Neuron (in vitro differentiated cells): ENCODE results near the gene WFIKKN1.
A peak's percentile ranks its signal among the peaks of the same experiment; 100 is the strongest.
"Not testable (repeated sequence)": the region's sequence is repeated elsewhere in the genome, so short reads cannot be mapped to it uniquely, and the experiment has no call there.

Experiments
- H2AFZ ChIP-seq: one replicate; pipeline ENCODE4 v1.6.1; 2013; ENCODE audit warnings: low read depth, mild to moderate bottlenecking, inconsistent platforms, low read length, moderate library complexity
- H3K27me3 ChIP-seq: one replicate; pipeline ENCODE4 v1.6.1; 2013; ENCODE audit warnings: low read length; ENCODE audit not compliant: insufficient read depth
- H3K36me3 ChIP-seq: one replicate; pipeline ENCODE4 v1.6.1; 2013; ENCODE audit warnings: low read length; ENCODE audit not compliant: insufficient read depth
- H3K4me1 ChIP-seq: one replicate; pipeline ENCODE4 v1.6.1; 2013; ENCODE audit warnings: low read length; ENCODE audit not compliant: insufficient read depth
- H3K4me3 ChIP-seq: 2 replicates; pipeline ENCODE4 v1.5.1; 2013; ENCODE audit warnings: mild to moderate bottlenecking, low read length, moderate library complexity
- H3K9me3 ChIP-seq: one replicate; pipeline ENCODE4 v1.6.1; 2013; ENCODE audit warnings: low read length

Gene WFIKKN1

DNA sequence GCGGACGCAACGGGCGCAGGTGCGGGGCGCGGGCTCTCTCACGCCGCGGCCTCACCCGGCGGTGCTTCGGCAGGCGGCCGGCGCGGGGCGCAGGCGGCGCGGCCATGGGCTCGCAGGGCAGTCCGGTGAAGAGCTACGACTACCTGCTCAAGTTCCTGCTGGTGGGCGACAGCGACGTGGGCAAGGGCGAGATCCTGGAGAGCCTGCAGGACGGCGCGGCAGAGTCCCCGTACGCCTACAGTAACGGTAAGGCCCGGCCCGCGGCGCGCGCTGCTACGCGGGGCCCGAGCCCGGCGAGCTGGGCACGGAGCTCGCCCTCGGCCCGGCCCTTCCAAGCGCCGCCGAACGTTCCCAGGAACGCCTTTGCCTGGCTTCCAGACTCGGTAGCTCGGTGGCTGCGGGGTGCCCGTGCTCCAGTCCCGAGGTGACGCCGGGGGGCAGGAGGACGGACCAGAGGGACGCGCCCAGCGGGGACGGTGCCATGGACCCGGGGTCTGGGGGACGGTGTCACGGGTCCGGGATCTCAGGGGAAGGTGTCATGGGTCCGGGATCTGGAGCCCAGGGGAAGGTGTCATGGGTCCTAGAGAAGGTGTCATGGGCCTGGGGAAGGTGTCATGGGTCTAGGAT is 40.5 kb upstream of the WFIKKN1 start:
- Histone ChIP-seq H3K27me3 (no peaks in the 10 kb centered on the region), H3K4me1 (peaks cover 24% of the 10 kb centered on the region)

DNA sequence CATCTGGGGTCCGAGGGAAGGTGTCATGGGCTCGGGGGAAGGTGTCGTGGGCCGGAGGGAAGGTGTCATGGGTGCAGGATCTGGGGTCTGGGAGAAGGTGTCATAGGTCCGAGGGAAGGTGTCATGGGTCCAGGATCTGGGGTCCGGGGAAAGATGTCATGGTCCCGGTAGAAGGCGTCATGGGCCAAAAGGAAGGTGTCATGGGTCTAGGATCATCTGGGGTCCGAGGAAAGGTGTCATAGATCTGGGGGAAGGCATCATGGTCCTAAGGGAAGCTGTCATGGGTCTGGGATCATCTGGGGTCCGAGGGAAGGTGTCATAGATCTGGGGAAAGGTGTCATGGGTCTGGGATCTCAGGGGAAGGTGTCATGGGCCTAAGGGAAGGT is 40.0 kb upstream of the WFIKKN1 start:
- H3K36me3 ChIP-seq: peaks cover 9% of the 10 kb centered on the region
- H3K4me3 ChIP-seq: peak overlapping the region; percentile 63
- H3K9me3 ChIP-seq: no peaks in the 10 kb centered on the region
- no peak overlapping the region for H2AFZ ChIP-seq
- H3K27me3 ChIP-seq: no peaks in the 10 kb centered on the region
- H3K4me1 ChIP-seq: peaks cover 24% of the 10 kb centered on the region

More for the DNA sequence above, 40.5 kb upstream of the WFIKKN1 start:
- Histone ChIP-seq H3K9me3 (no peaks in the 10 kb centered on the region), H2AFZ (no peak overlapping the region), H3K36me3 (peaks cover 9% of the 10 kb centered on the region), H3K4me3 (peak overlapping the region; percentile 63)

DNA sequence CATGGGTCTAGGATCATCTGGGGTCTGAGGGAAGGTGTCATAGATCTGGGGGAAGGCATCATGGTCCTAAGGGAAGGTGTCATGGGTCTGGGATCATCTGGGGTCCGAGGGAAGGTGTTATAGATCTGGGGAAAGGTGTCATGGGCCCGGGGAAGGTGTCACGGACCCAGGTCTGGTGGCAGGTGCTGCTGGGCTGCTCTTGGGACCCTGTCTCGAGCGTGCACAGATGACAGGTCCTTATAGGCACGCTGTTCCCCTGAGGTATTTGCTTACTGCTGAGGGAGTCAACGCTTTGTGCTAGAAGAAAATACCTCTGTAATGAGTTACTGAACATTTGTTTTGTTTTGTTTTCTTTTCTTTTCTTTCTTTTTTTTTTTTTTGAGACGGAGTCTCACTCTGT is 39.6 kb upstream of the WFIKKN1 start:
- H3K36me3 ChIP-seq: peaks cover 9% of the 10 kb centered on the region
- H3K4me3 ChIP-seq: peak overlapping the region; percentile 63
- H3K27me3 ChIP-seq: no peaks in the 10 kb centered on the region
- H3K9me3 ChIP-seq: no peaks in the 10 kb centered on the region
- no peak overlapping the region for H2AFZ ChIP-seq
- peaks cover 24% of the 10 kb centered on the region for H3K4me1 ChIP-seq

DNA sequence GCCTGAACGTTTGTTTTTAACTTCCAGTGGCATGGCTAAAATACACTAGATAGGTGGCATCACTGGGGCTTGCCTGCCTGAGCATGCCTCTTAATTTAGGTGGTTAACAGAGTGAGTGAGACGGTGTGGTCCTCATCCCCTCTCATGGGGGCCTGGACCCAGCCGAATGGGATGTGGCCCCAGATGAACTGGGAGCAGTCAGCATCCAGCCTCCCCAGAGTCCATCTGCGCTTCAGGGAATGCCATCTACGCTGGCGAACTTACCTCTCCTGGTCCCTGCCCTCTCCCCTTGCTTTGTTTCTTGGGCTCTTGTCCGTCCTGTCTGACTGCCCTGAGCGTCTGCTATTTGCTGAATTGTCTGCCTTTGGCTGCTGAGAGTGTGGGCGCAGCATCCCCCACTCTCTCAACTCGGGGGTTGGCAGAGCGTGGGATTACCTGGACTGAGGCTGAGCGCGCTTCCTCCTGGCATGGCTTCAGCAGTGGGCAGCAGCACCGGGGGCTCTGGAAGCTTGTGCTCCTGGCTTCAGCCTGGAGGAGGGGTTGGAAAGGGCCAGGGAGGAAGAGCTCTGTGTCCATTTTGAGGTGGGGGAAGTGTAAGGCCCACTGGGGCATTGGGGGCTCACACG is 38.8 kb upstream of the WFIKKN1 start:
- H2AFZ ChIP-seq: no peak overlapping the region
- peaks cover 24% of the 10 kb centered on the region for H3K4me1 ChIP-seq
- H3K36me3 ChIP-seq: peaks cover 9% of the 10 kb centered on the region
- no peak overlapping the region for H3K4me3 ChIP-seq
- no peaks in the 10 kb centered on the region for H3K27me3 ChIP-seq
- no peaks in the 10 kb centered on the region for H3K9me3 ChIP-seq

DNA sequence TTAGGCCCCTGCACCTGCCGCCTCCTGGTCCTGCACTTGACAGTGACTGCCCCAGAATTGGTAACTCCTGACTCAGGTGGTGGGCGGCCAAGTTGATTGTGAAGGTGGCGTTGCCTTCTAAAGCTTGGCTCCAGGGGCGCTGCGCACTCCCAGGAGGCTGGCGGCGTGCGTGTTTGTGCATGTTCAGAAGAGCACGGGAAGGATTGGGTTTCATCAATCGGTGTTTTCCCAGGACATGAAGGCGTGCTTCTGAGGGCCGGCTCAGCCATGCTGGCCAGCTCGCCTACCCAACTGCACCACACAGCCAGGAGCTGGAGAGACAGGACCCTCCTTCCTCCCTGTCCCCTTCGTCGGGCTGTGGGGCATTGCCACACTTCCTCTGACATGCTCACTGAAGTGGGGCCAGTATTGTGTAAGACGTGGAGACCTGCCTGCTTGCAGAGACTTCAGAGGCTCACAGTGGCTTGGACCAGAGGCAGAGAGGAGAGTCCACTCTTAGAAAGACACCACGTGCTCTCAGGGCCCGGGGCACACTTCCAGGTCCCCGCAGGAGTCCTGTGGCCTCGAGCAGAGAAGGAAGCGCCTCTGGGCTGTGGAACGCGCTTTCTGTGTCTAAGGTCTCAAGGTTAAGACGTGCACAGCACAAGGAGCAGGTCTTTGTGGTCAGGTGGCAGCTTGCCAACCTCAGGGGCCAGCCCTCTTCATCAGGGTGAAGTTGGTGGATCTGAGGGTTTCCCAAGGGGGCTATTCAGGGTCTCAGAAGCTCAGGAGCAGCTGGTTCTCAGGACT is 38.1 kb upstream of the WFIKKN1 start:
- Histone ChIP-seq H3K4me3 (no peak overlapping the region), H3K9me3 (no peaks in the 10 kb centered on the region), H3K4me1 (peaks cover 20% of the 10 kb centered on the region), H3K27me3 (no peaks in the 10 kb centered on the region), H3K36me3 (peaks cover 9% of the 10 kb centered on the region), H2AFZ (no peak overlapping the region)

DNA sequence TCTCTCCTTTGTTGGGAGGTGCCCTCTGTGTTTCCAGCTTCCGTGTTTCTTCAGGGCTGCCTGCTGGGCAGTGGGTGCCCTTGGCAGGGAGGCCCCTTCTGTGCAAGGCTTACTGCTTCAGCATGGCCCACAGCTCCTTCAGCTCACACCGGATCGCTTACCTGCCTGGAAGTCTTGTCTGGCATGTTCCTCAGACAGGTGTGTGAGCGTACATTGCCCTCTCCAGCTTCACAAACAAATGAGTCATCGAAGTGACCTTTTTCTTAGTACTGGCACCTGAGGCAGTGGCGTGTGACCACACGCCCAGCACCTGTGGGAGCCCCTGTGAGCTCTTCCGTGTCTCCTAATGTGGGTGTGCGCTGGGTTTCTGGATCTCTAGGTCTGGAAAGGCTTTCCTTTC is 37.4 kb upstream of the WFIKKN1 start:
- no peak overlapping the region for H3K4me3 ChIP-seq
- no peaks in the 10 kb centered on the region for H3K9me3 ChIP-seq
- peaks cover 9% of the 10 kb centered on the region for H3K36me3 ChIP-seq
- peaks cover 13% of the 10 kb centered on the region for H3K4me1 ChIP-seq
- H3K27me3 ChIP-seq: no peaks in the 10 kb centered on the region
- H2AFZ ChIP-seq: no peak overlapping the region

- Histone ChIP-seq H2AFZ (no peak overlapping the region), H3K4me1 (peaks cover 12% of the 10 kb centered on the region), H3K4me3 (no peak overlapping the region), H3K9me3 (no peaks in the 10 kb centered on the region), H3K27me3 (no peaks in the 10 kb centered on the region), H3K36me3 (peaks cover 11% of the 10 kb centered on the region)
Measured at GRCh38 chr16:593807-594206, 37.0 kb upstream of the WFIKKN1 start.

DNA sequence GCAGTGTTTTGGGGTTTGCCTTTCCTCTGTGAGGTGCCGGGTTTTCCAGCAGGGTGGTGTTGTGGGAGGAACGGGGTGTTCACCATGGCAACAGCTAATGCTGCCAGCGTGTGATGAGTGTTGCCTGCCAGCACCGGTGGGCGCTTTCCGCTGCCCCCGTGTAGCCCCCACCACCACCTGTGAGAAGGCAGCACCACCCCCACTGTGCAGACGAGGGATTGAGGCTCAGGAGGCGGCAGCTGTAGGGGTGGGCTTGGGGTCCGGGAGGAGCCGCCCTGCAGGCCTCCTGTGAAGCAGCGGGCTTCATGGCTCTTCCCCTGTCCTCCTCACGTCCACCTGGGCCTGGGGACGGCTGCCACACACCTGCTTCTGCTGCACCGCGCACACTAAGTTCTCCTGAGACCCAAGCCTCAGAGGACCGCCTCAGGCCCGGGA is 35.7 kb upstream of the WFIKKN1 start:
- H3K27me3 ChIP-seq: no peaks in the 10 kb centered on the region
- peaks cover 16% of the 10 kb centered on the region for H3K36me3 ChIP-seq
- no peak overlapping the region for H2AFZ ChIP-seq
- no peak overlapping the region for H3K4me3 ChIP-seq
- no peaks in the 10 kb centered on the region for H3K9me3 ChIP-seq
- peaks cover 12% of the 10 kb centered on the region for H3K4me1 ChIP-seq

GRCh38 chr16:595942-596735 is 34.6 kb upstream of the WFIKKN1 start:
- Histone ChIP-seq H3K36me3 (peaks cover 17% of the 10 kb centered on the region), H3K27me3 (no peaks in the 10 kb centered on the region), H3K9me3 (no peaks in the 10 kb centered on the region), H3K4me3 (no peak overlapping the region), H2AFZ (no peak overlapping the region), H3K4me1 (peaks cover 7% of the 10 kb centered on the region)

DNA sequence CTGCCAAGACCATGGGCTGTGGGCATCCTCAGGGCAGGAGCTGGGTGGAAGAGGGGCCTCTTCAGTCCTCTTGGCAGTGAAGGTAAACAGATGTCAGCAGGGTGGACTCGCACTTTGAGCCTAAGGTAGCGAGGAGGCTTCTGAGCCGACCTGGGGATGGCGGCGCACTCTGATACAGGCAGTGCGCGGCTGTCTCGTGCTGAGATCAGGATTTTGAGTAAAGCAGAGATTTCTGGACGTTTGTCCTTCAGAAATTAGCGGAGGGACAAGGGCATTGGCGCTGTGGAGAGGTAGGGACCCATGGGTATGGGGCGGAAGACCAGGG is 34.1 kb upstream of the WFIKKN1 start:
- Histone ChIP-seq H2AFZ (no peak overlapping the region), H3K4me1 (peaks cover 5% of the 10 kb centered on the region), H3K4me3 (no peak overlapping the region), H3K36me3 (peaks cover 17% of the 10 kb centered on the region), H3K27me3 (no peaks in the 10 kb centered on the region), H3K9me3 (no peaks in the 10 kb centered on the region)

GRCh38 chr16:597655-598054 is 33.1 kb upstream of the WFIKKN1 start:
- H3K36me3 ChIP-seq: peaks cover 16% of the 10 kb centered on the region
- not testable (repeated sequence) for H3K27me3 ChIP-seq, H3K4me3 ChIP-seq, H3K4me1 ChIP-seq, H3K9me3 ChIP-seq, H2AFZ ChIP-seq

DNA sequence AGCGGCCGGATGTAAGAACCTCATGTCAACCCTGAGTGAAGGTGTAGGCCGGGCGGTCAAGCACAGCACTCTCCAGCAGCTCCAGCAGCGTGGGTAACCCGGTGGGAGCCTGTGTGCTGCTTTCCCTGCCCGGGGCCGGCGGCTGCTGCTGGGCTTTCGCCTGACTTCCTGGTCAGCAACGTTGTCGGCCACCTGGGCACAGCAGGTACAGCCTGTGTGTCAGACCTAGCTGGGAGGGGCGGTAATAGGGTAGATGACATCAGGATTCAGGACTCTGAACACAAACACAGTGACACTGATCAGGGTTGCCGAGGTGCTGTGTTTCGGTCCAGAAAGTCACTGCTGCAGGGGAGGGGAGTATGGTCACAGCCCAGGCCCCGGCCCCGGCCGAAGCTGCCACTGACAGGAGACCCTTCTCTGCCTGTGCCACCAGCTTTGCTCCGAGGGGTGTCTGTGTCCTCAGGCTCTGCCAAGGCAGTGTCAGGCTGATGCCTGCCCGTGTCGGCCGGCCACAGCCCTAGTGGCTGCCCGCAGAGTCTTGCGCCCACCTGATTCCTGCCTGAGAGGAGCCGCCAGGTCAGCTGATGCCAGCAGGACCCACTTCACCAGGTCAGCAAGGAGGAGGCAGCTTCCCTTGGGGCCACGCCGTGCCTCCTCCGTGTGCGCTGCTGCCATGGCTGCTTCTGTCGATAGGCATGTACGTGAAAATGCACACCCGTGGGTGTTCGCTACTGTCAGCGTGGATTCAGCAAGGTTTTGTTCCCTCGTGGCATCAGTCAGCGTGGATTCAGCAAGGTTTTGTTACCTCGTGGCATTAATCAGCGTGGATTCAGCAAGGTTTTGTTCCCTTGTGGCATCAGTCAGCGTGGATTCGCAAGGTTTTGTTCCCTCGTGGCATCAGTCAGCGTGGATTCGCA is 31.7 kb upstream of the WFIKKN1 start:
- no peaks in the 10 kb centered on the region for H3K27me3 ChIP-seq
- H2AFZ ChIP-seq: no peak overlapping the region
- H3K36me3 ChIP-seq: peaks cover 12% of the 10 kb centered on the region
- H3K9me3 ChIP-seq: no peaks in the 10 kb centered on the region
- H3K4me3 ChIP-seq: no peak overlapping the region
- peaks cover 2% of the 10 kb centered on the region for H3K4me1 ChIP-seq
